B cell (primary cell): Measurements from ENCODE around the gene ANKRD49.

ENCODE experiments used
- CTCF ChIP-seq: fragments of 200-600 bp; IDR thresholded peaks from one replicate; pipeline ENCODE4 v1.8.0; 2022; ENCODE audit warnings: antibody characterized with exemption, mild to moderate bottlenecking
- EZH2 ChIP-seq: IDR thresholded peaks from 2 replicates; pipeline ENCODE4 v1.6.1; 2012; ENCODE audit warnings: borderline replicate concordance, low read depth, mild to moderate bottlenecking, moderate library complexity, low read length; ENCODE audit not compliant: insufficient read depth, poor library complexity, severe bottlenecking

- no peak for TF ChIP-seq CTCF
- TF ChIP-seq EZH2, result no peak
Observed at GRCh38 chr11:94513091-94513490, 19.3 kb downstream of the ANKRD49 start.
